Activated CD8-positive, alpha-beta memory T cell treated with anti-CD3 and anti-CD28 coated beads, Interleukin-2, amount 50 U/mL, for 24 hours (primary cell): ENCODE measurements around the gene DYNLT1.
"Not testable (repeated sequence)": the region's sequence is repeated elsewhere in the genome, so short reads cannot be mapped to it uniquely, and the experiment has no call there.

Experiments
- DNase-seq: peaks from one replicate; pipeline ENCODE4 v3.0.0-alpha.2; 2020; ENCODE audit errors: extremely low read depth

DYNLT1 gene

GRCh38 chr6:158663625-158664165 lies 19.2 kb upstream of the DYNLT1 start:
- no peak for DNase-seq

DNA sequence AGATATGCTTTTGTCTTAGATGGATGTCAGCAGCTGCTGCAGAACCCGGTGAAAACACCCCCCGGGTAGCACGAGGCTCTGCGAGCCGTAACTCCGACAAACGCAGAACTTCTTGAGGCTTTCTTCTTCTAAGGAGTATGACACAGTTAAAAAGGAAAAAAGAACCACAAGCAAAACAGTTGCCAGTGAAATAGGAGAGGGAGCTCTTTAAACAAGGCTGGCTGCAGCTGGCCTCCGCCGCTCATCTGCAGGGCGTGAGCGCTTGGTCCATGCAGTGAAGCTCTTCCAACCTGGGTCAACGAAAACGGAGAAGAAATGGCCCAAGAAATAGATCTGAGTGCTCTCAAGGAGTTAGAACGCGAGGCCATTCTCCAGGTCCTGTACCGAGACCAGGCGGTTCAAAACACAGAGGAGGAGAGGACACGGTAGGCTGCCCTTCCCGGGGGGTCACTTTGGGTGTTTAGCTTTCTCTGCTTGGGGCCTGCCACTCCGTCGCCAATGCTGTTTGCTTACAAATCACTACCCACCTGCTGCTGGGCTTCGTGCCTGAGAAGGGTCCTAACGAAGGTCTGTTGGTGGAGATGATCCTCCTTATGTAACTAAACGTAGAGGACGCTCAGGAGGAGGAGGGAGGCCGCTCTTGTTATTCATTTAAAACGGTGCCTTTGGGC lies 18.5 kb upstream of the DYNLT1 start:
- no peak for DNase-seq

DNA sequence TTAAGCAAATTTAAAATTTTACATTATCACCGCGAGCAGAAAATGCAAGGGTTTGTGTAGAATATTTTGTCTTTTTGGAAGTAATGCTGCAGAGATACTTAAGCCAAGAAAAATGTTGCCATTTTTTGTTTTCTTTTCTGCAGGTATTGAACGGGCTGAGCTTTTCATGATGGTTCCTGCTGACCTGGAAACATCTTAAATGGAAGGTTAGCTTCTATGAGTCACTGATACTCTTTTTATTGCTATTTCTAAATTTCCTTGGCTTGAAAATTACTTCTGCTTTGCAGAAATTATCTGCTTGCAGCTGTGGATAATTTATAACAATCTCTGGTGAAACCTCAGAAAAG lies 18.0 kb upstream of the DYNLT1 start:
- no peak for DNase-seq

GRCh38 chr6:158661156-158661685 lies 16.7 kb upstream of the DYNLT1 start:
- DNase-seq, result no peak

DNA sequence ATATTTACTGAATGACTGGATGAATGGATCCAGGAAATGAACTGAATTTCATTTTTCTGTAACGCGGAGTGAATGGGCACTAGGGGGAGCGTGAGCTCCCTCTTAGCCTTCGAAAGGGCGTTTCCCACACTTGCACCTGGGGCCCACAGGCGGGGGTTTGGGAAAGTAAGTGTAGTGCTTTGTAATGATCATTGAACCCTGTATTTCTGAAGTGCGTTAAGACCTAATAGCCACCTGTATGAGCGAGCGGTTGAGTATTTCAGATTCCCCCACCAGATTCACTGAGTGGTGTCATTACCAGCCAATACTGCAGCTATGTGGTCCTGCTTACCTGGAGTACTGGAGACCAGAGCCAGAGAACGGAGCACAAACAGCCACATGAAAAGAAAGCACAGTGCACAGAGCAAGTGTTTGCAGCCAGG lies 15.8 kb upstream of the DYNLT1 start:
- DNase-seq, result no peak

DNA sequence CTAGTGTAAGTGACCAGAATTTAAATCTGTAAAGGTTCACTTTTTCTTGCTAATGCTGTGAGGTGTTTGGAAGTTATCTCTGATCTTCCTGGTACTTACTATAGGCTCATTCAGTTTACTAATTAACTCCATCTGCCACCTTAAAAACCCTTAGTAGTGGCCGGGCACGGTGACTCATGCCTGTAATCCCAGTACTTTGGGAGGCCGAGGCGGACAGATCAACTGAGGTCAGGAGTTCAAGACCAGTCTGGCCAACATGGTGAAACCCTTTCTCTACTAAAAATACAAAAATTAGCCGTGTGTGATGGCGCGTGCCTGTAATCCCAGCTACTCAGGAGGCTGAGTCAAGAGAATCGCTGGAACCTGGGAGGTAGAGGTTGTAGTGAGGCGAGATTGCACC lies 12.4 kb upstream of the DYNLT1 start:
- DNase-seq, result not testable (repeated sequence)

- DNase-seq, result no peak
These were observed 11.3 kb upstream of the DYNLT1 start for GRCh38 chr6:158655569-158656450.

- DNase-seq, result no peak
These were observed 10.5 kb upstream of the DYNLT1 start for GRCh38 chr6:158654960-158655489.

- no peak for DNase-seq
These were observed 10.0 kb upstream of the DYNLT1 start for GRCh38 chr6:158654498-158654897.

DNA sequence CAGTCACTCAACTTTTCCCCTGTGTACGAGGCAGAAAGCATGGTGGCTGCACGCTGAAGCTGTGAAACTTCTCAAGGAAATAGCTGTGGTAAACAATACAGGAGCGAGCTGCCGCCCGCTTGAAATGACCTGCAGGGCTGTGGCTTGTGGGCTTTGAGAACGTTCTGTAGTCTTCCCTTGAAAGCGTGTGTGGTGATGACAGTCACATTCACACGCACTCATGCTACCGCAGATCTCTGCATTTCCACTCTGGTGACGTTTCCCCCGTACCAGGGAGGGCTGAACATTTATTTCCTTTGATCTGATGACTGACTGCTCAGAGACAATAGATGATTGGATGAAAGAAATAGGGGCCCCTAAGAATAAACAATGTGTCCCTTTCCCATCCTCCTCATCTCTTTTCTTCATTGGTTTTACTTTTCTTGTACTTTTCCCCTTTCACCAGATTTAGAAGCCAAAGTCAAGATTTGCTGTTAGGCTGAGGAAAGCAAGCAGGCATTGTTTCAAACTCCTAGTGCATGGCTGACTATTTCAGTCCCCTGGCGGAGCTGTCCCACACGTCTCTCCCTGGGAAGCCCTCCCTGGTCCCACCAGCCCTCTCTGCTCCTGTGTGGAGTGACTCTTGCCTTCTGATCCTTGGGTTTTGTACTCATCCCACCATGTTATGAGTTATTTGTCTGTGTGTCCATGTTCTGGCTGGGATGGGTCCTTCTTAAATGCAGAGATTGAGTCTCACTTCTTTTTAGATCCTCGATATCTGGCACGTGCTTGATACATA lies 9.2 kb upstream of the DYNLT1 start:
- DNase-seq, result peak; percentile 83

DNA sequence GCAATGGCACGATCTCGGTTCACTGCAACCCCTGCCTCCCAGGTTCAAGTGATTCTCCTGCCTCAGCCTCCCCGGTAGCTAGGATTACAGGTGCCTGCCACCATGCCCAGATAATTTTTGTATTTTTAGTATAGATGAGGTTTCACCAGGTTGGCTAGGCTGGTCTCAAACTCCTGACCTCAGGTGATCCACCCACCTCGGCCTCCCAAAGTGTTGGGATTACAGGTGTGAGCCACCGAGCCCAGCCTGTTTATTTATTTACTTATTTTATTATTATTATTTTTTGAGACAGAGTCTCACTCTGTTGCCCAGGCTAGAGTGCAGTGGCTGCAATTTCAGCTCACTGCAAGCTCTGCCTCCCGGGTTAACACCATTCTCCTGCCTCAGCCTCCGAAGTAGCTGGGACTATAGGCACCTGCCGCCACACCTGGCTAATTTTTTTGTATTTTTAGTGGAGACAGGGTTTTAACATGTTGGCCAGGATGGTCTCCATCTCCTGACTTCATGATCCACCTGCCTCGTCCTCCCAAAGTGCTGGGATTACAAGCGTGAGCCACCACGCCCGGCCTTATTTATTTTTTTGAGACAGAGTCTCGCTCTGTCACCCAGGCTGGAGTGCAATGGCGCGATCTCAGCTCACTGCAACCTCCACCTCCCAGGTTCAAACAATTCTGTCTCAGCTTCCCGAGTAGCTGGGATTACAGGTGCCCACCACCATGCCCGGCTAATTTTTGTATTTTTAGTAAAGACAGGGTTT lies 7.6 kb upstream of the DYNLT1 start:
- DNase-seq, result not testable (repeated sequence)

DNA sequence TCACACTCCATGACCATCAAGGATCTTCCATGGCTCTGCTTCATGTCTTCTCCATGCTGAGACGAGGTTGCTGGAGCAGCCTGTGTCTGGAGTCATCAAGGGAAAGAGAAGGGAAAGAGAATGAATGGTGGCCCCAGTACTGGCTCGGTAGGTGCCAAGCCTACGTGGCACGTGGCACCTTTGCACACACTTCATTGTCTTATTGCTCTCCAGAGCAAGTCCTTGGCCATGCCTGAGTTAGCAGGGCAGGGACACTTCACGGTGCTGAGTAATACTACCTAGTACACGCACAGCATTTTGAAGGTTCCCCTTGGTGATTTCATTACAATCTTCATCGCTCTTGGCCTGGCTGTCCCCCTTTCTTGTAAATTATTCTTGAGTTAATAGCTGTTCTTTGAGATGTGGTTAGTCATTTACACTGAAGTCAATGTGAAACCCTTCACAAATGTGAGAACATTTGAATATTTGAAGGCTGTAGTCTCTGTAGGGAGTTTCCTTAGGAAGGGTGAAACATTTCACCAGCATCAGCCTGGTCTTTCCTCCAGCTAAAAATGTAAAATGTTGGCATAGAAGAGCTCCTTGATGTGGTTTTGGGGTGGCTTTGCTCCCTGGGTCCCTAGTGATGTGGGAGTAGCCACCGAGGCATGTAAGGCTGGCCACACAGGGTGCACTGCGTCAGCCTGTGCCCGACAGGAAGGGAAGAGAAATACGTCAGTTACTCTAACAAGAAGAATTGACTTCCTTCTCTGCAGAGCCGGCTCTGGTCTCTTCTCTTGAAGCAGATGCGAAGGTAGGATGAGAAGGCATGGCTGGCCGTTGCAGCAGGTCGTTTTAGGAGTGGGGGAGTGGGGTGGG lies 5.0 kb upstream of the DYNLT1 start, which contains the start of gene SYTL3:
SYTL3 (plus strand) TSS at position 766 of the 855 bp plus-strand sequence. CDS start 13,215 bp downstream, outside the sequence.
- DNase-seq, result peak; percentile 63

DNA sequence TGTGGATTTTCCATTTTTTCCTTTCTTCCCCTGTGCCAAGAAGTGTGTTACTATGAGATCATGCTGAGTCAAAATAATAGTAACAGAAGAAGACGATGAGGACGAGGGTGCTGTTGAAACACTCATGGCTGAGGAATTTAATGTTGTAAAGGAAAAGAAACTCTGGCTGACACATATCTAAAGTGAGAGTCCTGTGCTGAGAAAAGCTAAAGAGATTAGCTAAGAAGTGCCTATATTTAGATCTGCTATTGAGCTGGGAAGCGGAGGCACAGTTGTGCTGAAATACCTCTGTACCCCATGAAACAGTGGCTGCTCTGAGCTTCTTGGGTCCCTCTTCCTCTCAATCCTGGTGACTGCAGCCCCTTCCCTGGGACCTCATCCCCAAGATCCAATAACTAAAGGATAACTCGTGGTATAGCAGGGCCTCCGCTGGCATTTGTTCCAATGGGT lies 4.2 kb upstream of the DYNLT1 start:
- DNase-seq, result no peak

- no peak for DNase-seq
These were observed 3.0 kb upstream of the DYNLT1 start for GRCh38 chr6:158647501-158647900.

DNA sequence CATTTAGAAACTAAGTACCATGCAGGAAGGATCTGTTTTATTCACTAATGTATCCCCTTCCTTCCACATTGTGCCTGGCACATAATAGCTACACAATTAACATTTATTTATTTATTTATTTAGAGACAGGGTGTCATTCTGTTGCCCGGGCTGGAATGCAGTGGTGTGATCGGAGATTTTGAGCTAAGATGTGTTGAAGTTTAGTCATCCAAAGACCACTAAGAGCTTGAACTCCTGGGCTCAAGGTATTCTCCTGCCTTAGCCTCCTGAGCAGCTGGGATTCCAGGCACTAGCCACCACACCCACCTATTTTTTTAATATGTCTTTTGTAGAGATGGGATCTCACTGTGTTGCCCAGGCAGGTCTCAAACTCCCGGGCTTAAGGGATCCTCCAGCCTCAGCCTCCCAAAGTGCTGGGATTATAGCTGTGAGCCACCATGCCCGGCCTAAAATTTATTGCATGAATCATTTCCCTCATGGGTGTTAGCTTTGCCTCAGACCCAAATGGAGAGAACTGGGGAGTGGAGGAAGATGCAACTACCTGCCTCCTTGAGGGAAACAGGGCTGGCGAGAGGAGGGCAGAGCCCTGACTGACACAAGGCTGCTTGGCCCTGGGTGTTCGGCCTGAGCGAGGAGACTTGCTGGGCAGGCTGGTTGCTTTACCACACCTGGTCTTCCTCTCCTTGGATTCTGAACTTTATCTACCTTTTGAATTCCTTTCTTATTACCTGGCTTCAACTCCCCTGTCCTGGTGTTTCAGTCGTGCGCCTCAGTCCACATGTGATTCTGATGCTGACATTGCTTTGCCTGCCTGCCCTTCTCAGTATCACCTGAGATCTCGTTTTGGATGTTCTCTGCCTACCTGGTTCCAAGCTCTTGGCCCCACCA lies 1.7 kb upstream of the DYNLT1 start:
- no peak for DNase-seq

DNA sequence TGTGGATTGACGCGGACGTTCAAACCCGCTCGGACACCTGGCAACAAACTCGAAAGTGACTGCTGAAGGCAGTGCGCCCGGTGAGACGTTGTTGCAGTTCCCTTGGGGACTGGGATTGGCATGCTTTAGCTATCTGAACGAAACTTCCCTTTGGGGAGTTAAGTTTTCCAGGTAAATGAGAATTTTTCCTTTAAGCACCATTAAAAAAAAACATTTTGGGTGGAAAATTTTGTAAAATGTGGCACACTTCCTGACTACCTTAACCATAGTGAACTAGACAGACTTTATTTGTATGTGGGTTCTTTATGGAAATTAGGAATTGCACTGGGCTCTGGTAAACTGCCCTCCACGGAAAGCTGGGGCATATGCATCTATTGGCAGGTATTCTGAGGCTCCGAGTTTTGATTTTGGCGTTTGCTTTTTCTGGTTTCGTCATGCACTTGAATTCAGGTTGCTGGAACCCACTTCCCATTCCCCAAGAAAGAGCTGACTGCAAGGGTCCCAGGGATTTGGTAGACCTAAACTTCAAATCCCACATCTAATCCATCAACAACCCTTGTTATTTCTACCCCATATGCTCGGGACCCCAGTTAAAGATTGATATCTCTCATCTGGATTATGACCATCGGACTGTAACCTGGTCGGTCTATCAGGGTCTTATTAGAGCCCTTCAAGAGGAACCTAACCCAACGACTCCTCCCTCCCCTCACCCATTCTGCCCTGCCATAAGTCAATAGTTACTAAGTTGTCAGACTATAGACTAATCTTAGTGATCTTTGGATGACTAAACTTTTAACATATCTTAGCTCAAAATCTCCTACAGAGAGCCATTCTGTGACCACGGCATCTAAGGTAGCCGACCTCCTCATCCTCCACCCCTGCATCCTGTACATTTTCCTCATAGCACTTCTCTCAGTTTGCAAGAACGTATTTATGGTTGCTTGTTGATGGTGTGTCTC lies 800 bp upstream of the DYNLT1 start:
- DNase-seq, result no peak

- no peak for DNase-seq
These were observed 710 bp downstream of the DYNLT1 start for GRCh38 chr6:158643836-158644230.
